ENCODE results near the gene UTF1.

UTF1 gene

GRCh38 chr10:133207041-133207600, 22.9 kb upstream of the UTF1 start:
- no peak for TF ChIP-seq CTCF (IDR thresholded peaks at IDR 0.05; ENCODE audit: low read depth, low read length, poor library complexity, severe bottlenecking)
- no peak for TF ChIP-seq EZH2phosphoT487 (IDR thresholded peaks at IDR 0.05; ENCODE audit: borderline replicate concordance, low read length)
- H3K4me1 ChIP-seq (ENCODE audit: control insufficient read depth, low read length), result no peaks in the 10 kb centered on the region

DNA sequence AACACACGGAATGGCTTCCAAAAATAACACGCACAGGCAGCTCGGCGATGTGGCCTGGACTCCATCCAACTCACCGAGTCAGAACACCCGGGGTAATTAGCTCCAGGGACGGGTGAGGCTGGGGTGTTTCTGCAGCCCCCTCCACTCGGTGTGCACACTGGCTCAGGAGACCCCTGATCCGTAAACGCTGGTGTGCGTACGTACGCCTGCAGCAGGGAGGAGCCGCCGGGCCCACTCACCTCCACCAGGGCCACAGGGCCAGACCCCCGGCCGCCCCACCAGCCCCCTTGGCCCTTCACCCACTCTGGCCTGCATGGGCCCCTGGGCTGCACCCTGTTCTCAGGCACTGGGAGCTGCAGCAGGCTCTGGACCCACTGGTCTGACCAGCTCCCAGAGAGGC, 22.4 kb upstream of the UTF1 start:
- Histone ChIP-seq H3K4me2 (ENCODE audit: low read length) (no peak overlapping the region), H3K27ac (ENCODE audit: low read depth, low read length) (no peak overlapping the region), H3K79me2 (ENCODE audit: control insufficient read depth, low read length) (no peaks in the 10 kb centered on the region), H3K9me2 (replicated peaks; ENCODE audit: control insufficient read depth, low read length) (no peaks in the 10 kb centered on the region), H3K36me3 (ENCODE audit: control insufficient read depth, low read length) (no peaks in the 10 kb centered on the region), H3K4me1 (ENCODE audit: control insufficient read depth, low read length) (no peaks in the 10 kb centered on the region), H3F3A (ENCODE audit: control insufficient read depth, insufficient read depth) (no peaks in the 10 kb centered on the region), H3K27me3 (ENCODE audit: control insufficient read depth, low read length) (no peaks in the 10 kb centered on the region), H4K20me1 (ENCODE audit: control insufficient read depth, insufficient read depth, low read depth, low read length) (no peaks in the 10 kb centered on the region), H3K4me3 (ENCODE audit: low read length) (no peak overlapping the region), H3K9me3 (ENCODE audit: control insufficient read depth, insufficient read depth, low read length) (peaks cover 21% of the 10 kb centered on the region)
- no peak for TF ChIP-seq CTCF (IDR thresholded peaks at IDR 0.05; ENCODE audit: low read depth, low read length, poor library complexity, severe bottlenecking)
- no peak for TF ChIP-seq EZH2phosphoT487 (IDR thresholded peaks at IDR 0.05; ENCODE audit: borderline replicate concordance, low read length)

More at GRCh38 chr10:133207041-133207600, 22.9 kb upstream of the UTF1 start:
- Histone ChIP-seq H3K36me3 (ENCODE audit: control insufficient read depth, low read length) (no peaks in the 10 kb centered on the region), H3K4me2 (ENCODE audit: low read length) (no peak overlapping the region), H4K20me1 (ENCODE audit: control insufficient read depth, insufficient read depth, low read depth, low read length) (no peaks in the 10 kb centered on the region), H3K9me3 (ENCODE audit: control insufficient read depth, insufficient read depth, low read length) (peaks cover 20% of the 10 kb centered on the region), H3F3A (ENCODE audit: control insufficient read depth, insufficient read depth) (no peaks in the 10 kb centered on the region), H3K4me3 (ENCODE audit: low read length) (no peak overlapping the region), H3K79me2 (ENCODE audit: control insufficient read depth, low read length) (no peaks in the 10 kb centered on the region), H3K27ac (ENCODE audit: low read depth, low read length) (no peak overlapping the region), H3K9me2 (replicated peaks; ENCODE audit: control insufficient read depth, low read length) (no peaks in the 10 kb centered on the region), H3K27me3 (ENCODE audit: control insufficient read depth, low read length) (no peaks in the 10 kb centered on the region)

DNA sequence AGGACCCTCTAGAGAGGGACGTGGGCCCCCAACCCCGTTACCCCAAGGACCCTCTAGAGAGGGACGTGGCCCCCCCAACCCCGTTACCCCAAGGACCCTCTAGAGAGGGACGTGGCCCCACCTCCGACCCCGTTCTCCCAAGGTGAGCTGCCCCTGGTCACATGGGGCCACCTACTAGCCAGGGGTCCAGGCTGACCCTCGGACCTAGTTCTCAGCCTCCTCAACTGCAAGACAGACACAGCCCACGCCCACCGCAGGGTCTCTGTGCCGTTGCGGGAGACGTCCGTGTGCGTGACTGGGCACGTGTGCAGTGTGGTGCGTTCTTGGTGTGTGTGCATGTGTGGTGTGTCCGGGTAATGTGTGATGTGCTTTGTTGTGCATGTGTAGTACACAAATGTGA, 21.6 kb upstream of the UTF1 start:
- Histone ChIP-seq H3K27me3 (ENCODE audit: control insufficient read depth, low read length) (no peaks in the 10 kb centered on the region), H3K4me3 (ENCODE audit: low read length) (no peak overlapping the region), H3K36me3 (ENCODE audit: control insufficient read depth, low read length) (no peaks in the 10 kb centered on the region), H3F3A (ENCODE audit: control insufficient read depth, insufficient read depth) (no peaks in the 10 kb centered on the region), H3K4me1 (ENCODE audit: control insufficient read depth, low read length) (no peaks in the 10 kb centered on the region), H4K20me1 (ENCODE audit: control insufficient read depth, insufficient read depth, low read depth, low read length) (no peaks in the 10 kb centered on the region), H3K9me2 (replicated peaks; ENCODE audit: control insufficient read depth, low read length) (no peaks in the 10 kb centered on the region), H3K4me2 (ENCODE audit: low read length) (no peak overlapping the region), H3K79me2 (ENCODE audit: control insufficient read depth, low read length) (no peaks in the 10 kb centered on the region), H3K9me3 (ENCODE audit: control insufficient read depth, insufficient read depth, low read length) (peaks cover 21% of the 10 kb centered on the region), H3K27ac (ENCODE audit: low read depth, low read length) (no peak overlapping the region)
- TF ChIP-seq EZH2phosphoT487 (IDR thresholded peaks at IDR 0.05; ENCODE audit: borderline replicate concordance, low read length), result no peak

DNA sequence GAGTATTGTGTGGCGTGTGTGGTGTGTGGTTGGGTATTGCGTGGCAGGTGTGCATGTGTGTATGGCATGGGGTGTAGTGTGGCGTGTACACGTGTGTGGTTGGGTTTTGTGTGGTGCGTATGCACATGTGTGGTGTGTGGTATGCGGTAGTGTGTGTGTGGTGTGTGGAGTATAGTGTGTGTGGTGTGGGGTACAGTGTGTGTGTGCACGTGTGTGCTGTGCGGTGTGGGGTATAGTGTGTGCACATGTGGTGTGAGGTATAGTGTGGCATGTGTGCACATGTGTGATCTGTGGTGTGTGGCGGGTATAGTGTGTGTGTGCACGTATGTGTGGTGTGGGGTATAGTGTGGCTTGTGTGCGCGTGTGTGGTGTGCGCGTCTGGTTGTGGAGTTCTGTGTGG, 20.9 kb upstream of the UTF1 start:
- H3K9me2 ChIP-seq (replicated peaks; ENCODE audit: control insufficient read depth, low read length), result no peaks in the 10 kb centered on the region
- H3K4me2 ChIP-seq (ENCODE audit: low read length), result no peak overlapping the region
- no peaks in the 10 kb centered on the region for H3K36me3 ChIP-seq (ENCODE audit: control insufficient read depth, low read length)
- no peaks in the 10 kb centered on the region for H3F3A ChIP-seq (ENCODE audit: control insufficient read depth, insufficient read depth)
- no peaks in the 10 kb centered on the region for H3K4me1 ChIP-seq (ENCODE audit: control insufficient read depth, low read length)
- no peaks in the 10 kb centered on the region for H3K79me2 ChIP-seq (ENCODE audit: control insufficient read depth, low read length)
- H3K4me3 ChIP-seq (ENCODE audit: low read length), result no peak overlapping the region
- no peak overlapping the region for H3K27ac ChIP-seq (ENCODE audit: low read depth, low read length)
- no peaks in the 10 kb centered on the region for H4K20me1 ChIP-seq (ENCODE audit: control insufficient read depth, insufficient read depth, low read depth, low read length)
- peaks cover 18% of the 10 kb centered on the region for H3K9me3 ChIP-seq (ENCODE audit: control insufficient read depth, insufficient read depth, low read length)
- H3K27me3 ChIP-seq (ENCODE audit: control insufficient read depth, low read length), result no peaks in the 10 kb centered on the region
- TF ChIP-seq CTCF (IDR thresholded peaks at IDR 0.05; ENCODE audit: low read depth, low read length, poor library complexity, severe bottlenecking), result no peak
- TF ChIP-seq EZH2phosphoT487 (IDR thresholded peaks at IDR 0.05; ENCODE audit: borderline replicate concordance, low read length), result no peak

Data from DOHH2 (cell line).